ENCODE results near the gene DSG3. TPM values are rescaled to one million over a fixed set of nuclear protein-coding genes. Genes with fewer than 3 reads are reported as not detected.

DSG3 gene
- total and polyA plus RNA-seq, 2 of the 8 experiments (the other 6 are each of a cell fraction or from before 2014, with no cell fraction given), result 0.03 to 0.07 TPM

DNA sequence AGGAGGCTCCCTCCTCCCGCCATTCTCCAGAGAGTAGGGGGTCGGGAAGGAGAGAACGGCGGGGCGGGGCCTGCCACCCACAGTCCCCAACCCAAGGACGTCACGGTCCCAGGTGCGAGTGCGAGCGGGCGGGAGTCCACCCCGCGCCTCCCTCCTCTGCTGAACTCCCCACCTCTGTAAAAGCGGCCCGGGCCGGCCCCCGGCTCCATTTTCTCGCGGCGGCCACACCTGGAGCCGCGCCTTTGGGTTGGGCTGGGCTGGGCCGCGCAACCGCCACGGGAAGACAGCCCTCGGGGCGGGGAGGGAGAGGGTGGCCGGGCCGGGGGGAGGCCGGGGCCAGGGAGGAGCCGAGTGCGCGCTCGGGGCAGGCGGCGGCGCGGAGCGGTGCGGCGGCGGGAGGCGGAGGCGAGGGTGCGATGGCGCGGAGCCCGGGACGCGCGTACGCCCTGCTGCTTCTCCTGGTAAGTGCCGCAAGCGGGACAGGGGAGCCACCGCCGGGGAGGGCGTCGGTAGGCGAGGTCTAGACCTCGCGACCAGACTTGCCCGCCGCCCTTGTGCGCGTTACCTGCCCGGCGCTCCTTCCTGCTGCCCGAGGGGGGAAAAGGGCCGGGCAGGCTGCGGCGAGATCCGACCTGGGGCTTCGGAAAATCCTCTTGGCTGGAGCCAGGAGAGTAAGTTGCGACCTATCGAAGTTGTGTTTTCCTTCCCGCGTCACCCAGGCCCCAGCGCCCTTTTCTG lies 50.5 kb downstream of the DSG3 start, which contains the start of gene DSG2 (continued):
- TF ChIP-seq SIRT6 (IDR thresholded peaks at IDR 0.05; ENCODE audit: low read length), result no peak
- TF ChIP-seq CREB1 (IDR thresholded peaks at IDR 0.05), result peak; percentile 66
- peak in 1 of 2 experiments; percentile 78 for TF ChIP-seq POLR2A (IDR thresholded peaks at IDR 0.05; ENCODE audit: control extremely low read depth in 1 of 2, low read depth in 2 of 2, low read length in 2 of 2)
- no peak; the same call in none of the 2 replicates for TF ChIP-seq E2F6 (IDR thresholded peaks at IDR 0.05)
- no peak for TF ChIP-seq CTBP2 (IDR thresholded peaks at IDR 0.05; ENCODE audit: borderline replicate concordance, insufficient read depth, insufficient read length, low read length)
- TF ChIP-seq CHD2 (IDR thresholded peaks at IDR 0.05; ENCODE audit: low read length), result no peak
- peak; percentile 22; the same call in 1 of the 2 replicates for TF ChIP-seq TEAD4 (IDR thresholded peaks at IDR 0.05; ENCODE audit: low read depth, low read length)
- TF ChIP-seq BCL11A (IDR thresholded peaks at IDR 0.05; ENCODE audit: low read depth in 2 of 2, low read length in 2 of 2), result no peak
- TF ChIP-seq RXRA (IDR thresholded peaks at IDR 0.05; ENCODE audit: insufficient read depth, low read depth, low read length), result no peak
- no peak for TF ChIP-seq CBX8 (IDR thresholded peaks at IDR 0.05; ENCODE audit: borderline replicate concordance, low read depth, low read length)
- TF ChIP-seq GABPA (IDR thresholded peaks at IDR 0.05; ENCODE audit: borderline replicate concordance, insufficient read depth, low read length), result no peak
- no peak for TF ChIP-seq BRCA1 (IDR thresholded peaks at IDR 0.05; ENCODE audit: low read depth, low read length)
- TF ChIP-seq NRF1 (IDR thresholded peaks at IDR 0.05; ENCODE audit: low read depth, low read length), result no peak
- TF ChIP-seq SAP30 (IDR thresholded peaks at IDR 0.05; ENCODE audit: insufficient read depth, insufficient replicate concordance, low read length), result no peak
- no peak for TF ChIP-seq FOSL1 (IDR thresholded peaks at IDR 0.05; ENCODE audit: insufficient read depth, low read depth, low read length)

Measured in H1 (cell line).